ENCODE measurements around the gene OR10A4.
"Not testable (repeated sequence)": the region's sequence is repeated elsewhere in the genome, so short reads cannot be mapped to it uniquely, and the experiment has no call there.

Gene OR10A4

GRCh38 chr11:6876325-6876724 is at the start of gene OR10A4:
OR10A4 (plus strand) TSS chr11:6876625; CDS start chr11:6876648, 23 bp downstream.
- no peak for DNase-seq

- no peak for DNase-seq
These were observed 48.3 kb upstream of the OR10A4 start for GRCh38 chr11:6828103-6828502.

- no peak for DNase-seq
These were observed 43.1 kb upstream of the OR10A4 start for GRCh38 chr11:6833356-6833755.

GRCh38 chr11:6834021-6834420 is 42.4 kb upstream of the OR10A4 start:
- no peak for DNase-seq

- DNase-seq: no peak
These were observed 34.7 kb upstream of the OR10A4 start for GRCh38 chr11:6841694-6842093.

GRCh38 chr11:6843670-6844069 is 32.8 kb upstream of the OR10A4 start:
- no peak for DNase-seq

- no peak for DNase-seq
These were observed 32.1 kb upstream of the OR10A4 start for GRCh38 chr11:6844356-6844755.

- no peak for DNase-seq
These were observed 31.0 kb upstream of the OR10A4 start, which contains the start of gene OR10A5 for GRCh38 chr11:6845383-6845782. OR10A5 (plus strand) TSS chr11:6845683; CDS start chr11:6845683, 0 bp downstream.

GRCh38 chr11:6850526-6850925 is 25.9 kb upstream of the OR10A4 start:
- DNase-seq: no peak

GRCh38 chr11:6854801-6855200 is 21.6 kb upstream of the OR10A4 start:
- DNase-seq: not testable (repeated sequence)

- DNase-seq: no peak
These were observed 20.4 kb upstream of the OR10A4 start for GRCh38 chr11:6855971-6856541.

- no peak for DNase-seq
These were observed 19.6 kb upstream of the OR10A4 start for GRCh38 chr11:6856871-6857270.

- DNase-seq: no peak
These were observed 13.5 kb upstream of the OR10A4 start, which contains the start of gene OR10A2 for GRCh38 chr11:6862961-6863360. OR10A2 (plus strand) TSS chr11:6863057; CDS start chr11:6869755, 6,698 bp downstream.

GRCh38 chr11:6864438-6864837 is 12.0 kb upstream of the OR10A4 start:
- DNase-seq: no peak

- DNase-seq: no peak
These were observed 5.1 kb upstream of the OR10A4 start for GRCh38 chr11:6871278-6871677.

- DNase-seq: no peak
These were observed 664 bp upstream of the OR10A4 start for GRCh38 chr11:6875761-6876160.

GRCh38 chr11:6876914-6877313 is 489 bp downstream of the OR10A4 start:
- no peak for DNase-seq

GRCh38 chr11:6882751-6883150 is 6.3 kb downstream of the OR10A4 start:
- no peak for DNase-seq

- DNase-seq: not testable (repeated sequence)
These were observed 11.3 kb downstream of the OR10A4 start for GRCh38 chr11:6887711-6888110.

GRCh38 chr11:6888830-6889229 is 12.4 kb downstream of the OR10A4 start:
- DNase-seq: no peak

GRCh38 chr11:6889835-6890234 is 13.4 kb downstream of the OR10A4 start:
- DNase-seq: no peak

GRCh38 chr11:6892400-6892799 is 16.0 kb downstream of the OR10A4 start, which contains the start of gene OR2D2:
OR2D2 (minus strand) TSS chr11:6892500; CDS start chr11:6892500, 0 bp downstream.
- no peak for DNase-seq

GRCh38 chr11:6894097-6894496 is 17.7 kb downstream of the OR10A4 start:
- no peak for DNase-seq

- DNase-seq: no peak
These were observed 18.6 kb downstream of the OR10A4 start for GRCh38 chr11:6895010-6895409.

- DNase-seq: no peak
These were observed 22.5 kb downstream of the OR10A4 start for GRCh38 chr11:6898911-6899310.

All from activated T-cell treated with anti-CD3 and anti-CD28 coated beads, Interleukin-2, amount 50 U/mL, for 48 hours (primary cell).